GM12865 (cell line): ENCODE data around the gene SERPINB5.

Experiments
- DNase-seq: peaks from one replicate; pipeline ENCODE4 v3.0.0; 2010; ENCODE audit warnings: low read depth
- H3K4me3 ChIP-seq: 2 replicates; pipeline ENCODE4 v1.5.1; 2011; ENCODE audit warnings: mild to moderate bottlenecking, low read depth, low read length, control low read depth
- TF ChIP-seq, protein P1 (sequence below): IDR thresholded peaks from 2 replicates; pipeline ENCODE4 v1.5.1; 2011; ENCODE audit warnings: low read length, control low read depth, low read depth, inconsistent platforms; ENCODE audit not compliant: insufficient read depth; ENCODE audit errors: missing control alignments

Gene SERPINB5

GRCh38 chr18:63528863-63529492 lies 52.2 kb downstream of the SERPINB5 start:
- no peak overlapping the region for H3K4me3 ChIP-seq
- DNase-seq: no peak
- TF ChIP-seq, protein P1, sequence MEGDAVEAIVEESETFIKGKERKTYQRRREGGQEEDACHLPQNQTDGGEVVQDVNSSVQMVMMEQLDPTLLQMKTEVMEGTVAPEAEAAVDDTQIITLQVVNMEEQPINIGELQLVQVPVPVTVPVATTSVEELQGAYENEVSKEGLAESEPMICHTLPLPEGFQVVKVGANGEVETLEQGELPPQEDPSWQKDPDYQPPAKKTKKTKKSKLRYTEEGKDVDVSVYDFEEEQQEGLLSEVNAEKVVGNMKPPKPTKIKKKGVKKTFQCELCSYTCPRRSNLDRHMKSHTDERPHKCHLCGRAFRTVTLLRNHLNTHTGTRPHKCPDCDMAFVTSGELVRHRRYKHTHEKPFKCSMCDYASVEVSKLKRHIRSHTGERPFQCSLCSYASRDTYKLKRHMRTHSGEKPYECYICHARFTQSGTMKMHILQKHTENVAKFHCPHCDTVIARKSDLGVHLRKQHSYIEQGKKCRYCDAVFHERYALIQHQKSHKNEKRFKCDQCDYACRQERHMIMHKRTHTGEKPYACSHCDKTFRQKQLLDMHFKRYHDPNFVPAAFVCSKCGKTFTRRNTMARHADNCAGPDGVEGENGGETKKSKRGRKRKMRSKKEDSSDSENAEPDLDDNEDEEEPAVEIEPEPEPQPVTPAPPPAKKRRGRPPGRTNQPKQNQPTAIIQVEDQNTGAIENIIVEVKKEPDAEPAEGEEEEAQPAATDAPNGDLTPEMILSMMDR: no peak

GRCh38 chr18:63532471-63532870 lies 55.7 kb downstream of the SERPINB5 start:
- DNase-seq: no peak
- TF ChIP-seq, protein P1: no peak
- no peak overlapping the region for H3K4me3 ChIP-seq

- peak; percentile 34 for DNase-seq
- no peak overlapping the region for H3K4me3 ChIP-seq
- TF ChIP-seq, protein P1: no peak
Observed at GRCh38 chr18:63534615-63535014, 57.9 kb downstream of the SERPINB5 start.

DNA sequence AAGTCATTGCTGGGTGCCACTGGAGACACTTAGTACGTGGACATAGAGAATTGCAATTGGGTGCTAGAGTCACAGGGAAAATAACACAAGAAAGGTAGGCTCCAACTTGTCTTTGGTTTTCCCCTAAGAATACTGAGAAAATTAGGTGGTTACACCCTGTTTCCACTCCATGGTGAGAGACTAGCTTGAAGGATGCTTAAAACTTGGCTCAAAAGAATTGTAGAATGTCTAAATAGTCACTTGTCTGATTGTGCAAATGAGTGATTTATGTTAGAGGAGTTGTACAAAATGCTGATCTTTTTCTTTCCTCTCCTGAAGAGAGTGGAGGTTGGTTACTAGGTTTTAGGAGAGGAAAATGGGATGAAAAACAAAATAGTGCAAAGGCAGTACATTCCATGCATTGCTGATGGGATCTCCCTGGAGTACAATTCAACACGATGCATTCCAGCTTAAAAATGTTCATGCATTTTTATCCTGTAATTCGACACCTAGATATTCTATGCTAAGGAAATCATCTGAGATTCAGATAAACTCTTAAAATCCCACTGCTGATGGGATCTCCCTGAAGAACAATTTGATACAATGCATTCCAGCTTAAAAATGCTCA lies 63.2 kb downstream of the SERPINB5 start:
- DNase-seq: no peak
- TF ChIP-seq, protein P1: no peak
- H3K4me3 ChIP-seq: no peak overlapping the region

- TF ChIP-seq, protein P1: no peak
- no peak for DNase-seq
- H3K4me3 ChIP-seq: no peak within 1 kb of the TSS
Observed at GRCh38 chr18:63542069-63542468, 65.3 kb downstream of the SERPINB5 start, which contains the start of gene SERPINB12. Gene SERPINB12 (plus strand): TSS chr18:63542369. CDS start chr18:63556160, 13,791 bp downstream.

DNA sequence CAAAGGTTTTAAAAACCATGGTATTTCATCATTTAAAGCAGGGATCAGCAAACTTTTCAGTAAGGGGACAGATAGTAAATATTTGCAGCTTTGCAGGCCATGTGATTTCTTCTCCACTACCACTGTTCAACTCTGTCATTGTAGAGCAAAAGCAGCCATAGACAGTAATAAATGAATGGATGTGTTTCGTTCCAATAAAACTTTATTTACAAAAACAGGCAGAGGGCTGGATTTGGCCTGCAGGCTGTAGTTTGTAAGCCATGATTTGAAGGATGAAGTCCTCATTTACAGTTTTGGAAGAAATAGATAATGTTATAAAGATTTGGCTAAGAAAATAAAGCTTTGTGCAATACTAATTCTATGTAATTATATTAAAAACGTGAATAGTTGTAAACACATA lies 67.3 kb downstream of the SERPINB5 start:
- TF ChIP-seq, protein P1: no peak
- no peak for DNase-seq
- H3K4me3 ChIP-seq: no peak overlapping the region
